NCI-H128 (cell line): ENCODE data around the gene PRKG1.

ENCODE experiments used
- DNase-seq: peaks from one replicate; lab custom pipeline; 2025; ENCODE audit not compliant: unreplicated experiment; lab: John Stamatoyannopoulos, UW

Gene PRKG1

DNA sequence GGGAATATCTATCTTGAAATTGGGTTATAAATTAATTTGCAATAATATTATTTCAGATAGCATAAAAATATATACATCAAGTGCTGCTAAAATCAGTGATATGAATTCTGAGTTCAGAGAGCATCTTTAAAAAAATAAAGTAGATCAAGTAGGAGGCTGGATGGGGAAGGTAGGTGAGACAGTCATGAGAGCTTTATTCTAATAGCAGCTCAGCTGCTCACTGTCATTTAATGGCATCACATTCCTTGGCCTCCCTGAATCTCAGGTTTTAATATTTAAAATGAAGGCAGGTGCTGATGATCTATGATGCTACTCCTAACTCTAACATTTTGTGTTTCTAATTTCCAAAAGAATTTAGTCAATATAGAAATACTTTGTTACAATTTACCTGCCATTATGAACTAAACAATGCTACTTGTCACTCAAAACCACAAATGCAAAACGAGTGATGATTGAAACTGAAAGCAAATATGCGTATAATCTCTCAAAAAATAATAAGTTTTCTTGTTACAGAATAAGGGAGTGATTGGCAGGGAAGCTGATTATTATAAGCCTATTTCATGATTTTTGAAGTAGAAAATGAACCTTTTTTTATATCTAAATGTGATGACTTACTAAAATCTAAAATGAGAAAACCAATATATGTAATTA, 772.7 kb downstream of the PRKG1 start:
- no peak for DNase-seq

DNA sequence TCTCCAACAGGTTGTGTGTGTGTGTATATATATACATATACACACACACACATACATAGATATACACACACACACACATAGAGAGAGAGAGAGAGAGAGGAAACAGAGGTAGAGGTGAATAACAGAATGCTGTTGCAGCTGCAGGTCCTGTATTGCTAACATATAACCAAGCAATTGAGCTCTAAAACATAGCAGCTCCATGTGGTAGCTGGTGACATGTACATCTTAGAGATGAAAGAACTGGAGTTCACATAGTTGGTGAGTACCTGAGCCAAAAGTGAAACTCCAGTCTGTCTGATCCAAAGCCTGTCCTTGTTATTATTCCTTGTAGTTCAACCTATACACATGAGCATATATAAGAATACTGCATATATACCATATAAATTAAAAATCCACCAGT, 778.0 kb downstream of the PRKG1 start:
- no peak for DNase-seq

DNA sequence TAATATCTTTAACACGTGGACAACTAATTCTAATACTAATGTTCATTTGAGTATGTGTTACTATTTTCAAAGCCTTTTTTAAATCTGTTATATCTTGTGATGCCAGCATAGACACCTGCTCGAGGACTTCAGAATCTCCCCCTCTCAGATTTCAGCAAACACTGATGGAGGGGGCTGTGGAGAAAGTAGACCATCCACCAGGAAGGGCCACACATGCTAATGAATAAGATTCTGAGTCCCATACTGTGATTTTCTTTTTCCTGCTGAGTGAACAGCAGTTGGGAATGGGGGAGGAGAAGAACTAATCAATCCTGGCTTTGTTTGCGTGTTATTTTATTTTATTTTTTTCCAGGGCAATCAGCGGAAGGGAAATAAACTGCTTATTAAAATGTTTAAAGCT, 783.0 kb downstream of the PRKG1 start:
- DNase-seq = no peak

DNA sequence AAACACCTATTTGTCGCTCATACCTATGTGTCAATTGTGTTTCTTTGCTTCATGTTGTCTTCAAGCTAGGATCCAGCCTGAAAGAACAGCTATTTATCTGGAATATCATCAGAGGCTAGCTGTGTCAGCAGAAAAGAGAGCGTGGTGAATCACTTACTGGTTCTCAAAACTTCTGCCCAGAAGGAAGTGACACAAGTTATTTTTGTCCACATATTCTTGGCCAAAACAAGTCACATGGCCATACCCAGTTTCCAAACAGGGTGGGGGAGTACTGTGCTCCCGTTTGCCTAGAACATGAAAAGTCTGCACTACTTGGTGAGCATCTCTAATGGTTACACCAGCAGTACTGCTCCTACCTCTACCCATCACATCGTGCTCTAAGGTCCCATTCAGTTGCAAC, 786.0 kb downstream of the PRKG1 start:
- DNase-seq = no peak

DNA sequence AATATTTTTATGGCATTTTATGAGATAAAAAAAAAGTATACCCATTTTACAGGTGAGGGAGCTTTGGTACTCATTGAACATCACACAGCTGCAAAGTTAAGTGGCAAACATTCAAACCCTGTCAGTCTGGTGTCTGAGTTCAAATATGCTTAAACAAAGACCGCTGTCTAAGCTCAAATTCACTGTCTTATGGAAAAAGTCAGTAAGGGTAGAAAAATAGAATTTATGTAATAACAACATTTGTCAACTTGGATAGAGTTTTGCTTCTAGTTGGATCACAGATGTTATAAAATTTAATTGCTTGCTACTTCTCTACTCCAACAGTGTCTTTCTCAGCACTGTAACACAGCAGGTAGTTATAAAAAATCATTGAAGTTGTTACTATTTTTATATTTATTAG, 786.8 kb downstream of the PRKG1 start:
- DNase-seq = no peak

DNA sequence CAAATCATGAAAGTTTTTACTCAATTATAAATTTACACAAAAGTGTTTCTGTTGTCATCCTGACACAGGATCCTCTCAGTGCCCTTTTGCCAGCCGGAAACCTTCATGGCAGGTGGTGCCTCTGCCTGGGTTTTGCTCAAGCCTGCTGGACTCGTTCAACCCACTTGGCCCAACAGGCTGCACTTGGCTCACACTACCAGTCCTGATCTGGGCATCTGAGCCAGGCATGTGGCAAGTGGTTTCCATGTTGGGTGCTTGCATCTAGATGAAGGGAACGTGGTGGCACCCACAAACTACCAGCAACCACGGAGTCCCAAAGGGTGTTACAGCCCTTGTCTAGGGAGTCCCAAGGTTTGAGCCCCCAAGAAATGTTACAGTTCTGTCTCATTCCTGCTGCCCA, 787.4 kb downstream of the PRKG1 start:
- DNase-seq = no peak

DNA sequence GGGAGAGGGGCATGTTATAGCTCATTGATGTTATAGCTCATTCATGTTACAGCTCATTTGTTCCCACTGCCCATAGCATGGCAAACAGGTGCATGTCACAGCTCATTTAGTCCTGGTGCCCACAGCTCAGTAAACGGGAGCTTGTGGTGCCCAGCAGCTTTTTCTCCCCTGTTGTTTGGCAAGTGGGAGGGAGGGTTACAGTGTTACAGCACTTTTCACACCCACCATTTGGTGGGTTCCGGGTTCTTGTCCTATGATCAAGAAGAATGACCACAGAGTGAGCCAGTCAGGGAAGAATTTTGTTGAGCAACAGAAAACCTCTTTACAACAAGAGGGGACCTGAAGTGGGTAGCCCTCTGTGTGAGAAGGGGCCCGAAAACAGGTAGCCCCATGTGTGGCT, 787.9 kb downstream of the PRKG1 start:
- DNase-seq = no peak

DNA sequence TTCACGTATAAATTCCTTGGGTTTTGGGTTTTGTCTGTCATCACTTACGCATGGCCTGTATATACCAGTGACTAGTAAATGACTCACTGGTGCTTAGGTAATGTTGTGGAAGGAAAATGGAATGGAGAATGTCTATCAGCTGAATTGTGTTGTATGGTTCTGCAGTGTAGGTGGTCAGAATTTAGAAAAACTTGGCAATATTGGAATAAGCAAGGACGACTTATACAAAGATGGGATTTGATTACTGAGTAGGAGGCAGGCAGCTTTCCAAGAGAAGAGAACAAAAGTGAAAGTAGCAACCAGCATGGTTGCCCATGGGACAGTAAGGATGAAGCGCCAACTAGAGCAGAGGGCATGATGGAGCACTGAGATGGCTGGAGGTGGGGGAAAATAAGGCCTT, 793.7 kb downstream of the PRKG1 start:
- DNase-seq = no peak

DNA sequence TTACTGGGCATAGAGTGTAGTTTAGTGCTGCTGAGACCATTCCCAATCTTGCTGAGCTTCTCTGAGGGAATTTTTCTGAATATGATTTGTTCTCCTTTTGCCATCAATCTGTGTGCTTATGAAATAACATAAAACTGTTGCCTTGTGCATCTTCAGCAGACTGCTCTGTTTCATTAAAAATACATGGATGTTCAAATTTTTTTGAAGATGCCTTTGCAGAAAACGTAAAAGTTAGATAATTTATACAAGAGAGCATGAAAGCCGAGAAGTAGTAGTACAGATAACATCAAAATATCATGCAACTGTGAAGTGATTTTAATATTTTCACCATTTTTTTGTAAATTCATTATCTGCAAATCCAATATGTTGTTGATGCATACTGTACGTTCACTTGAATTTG, 799.8 kb downstream of the PRKG1 start:
- DNase-seq = no peak

DNA sequence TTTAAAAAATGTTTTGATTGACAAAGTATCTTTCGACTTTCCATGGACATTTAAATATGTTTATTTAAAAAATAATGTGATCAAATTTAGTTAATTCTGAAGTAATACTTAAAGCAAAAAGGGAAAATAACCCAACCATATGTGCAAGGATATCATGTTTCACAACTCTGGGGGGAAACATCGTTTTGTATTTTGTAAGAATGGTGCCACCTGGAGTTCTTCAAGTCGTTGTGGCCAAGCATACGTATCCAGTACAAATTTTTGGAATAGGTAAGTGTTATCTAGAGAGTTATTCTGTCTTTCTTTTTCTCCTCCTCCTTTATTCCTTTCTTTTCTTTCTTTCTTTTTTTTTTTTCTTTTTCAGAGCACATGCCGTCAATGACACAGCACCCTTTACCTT, 801.3 kb downstream of the PRKG1 start:
- no peak for DNase-seq

DNA sequence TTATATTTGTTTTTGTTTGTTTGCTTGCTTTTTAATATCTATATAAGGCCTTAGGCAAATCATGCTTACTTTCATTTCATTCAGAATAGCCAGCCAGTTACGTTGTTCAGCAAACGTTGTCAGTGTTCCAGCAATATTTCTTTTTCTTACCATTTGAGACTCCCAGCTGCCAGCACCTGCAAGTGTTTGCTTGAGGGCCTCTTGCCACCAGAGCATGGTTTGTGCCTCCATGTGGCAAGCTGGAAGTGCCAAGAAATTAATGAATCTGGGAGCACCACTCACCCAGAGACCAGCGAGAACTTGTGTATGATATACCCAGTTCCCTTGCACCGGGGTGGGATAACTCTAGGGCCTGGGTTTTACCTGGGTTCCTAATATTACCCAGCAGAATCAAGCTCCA, 802.2 kb downstream of the PRKG1 start:
- DNase-seq = no peak

DNA sequence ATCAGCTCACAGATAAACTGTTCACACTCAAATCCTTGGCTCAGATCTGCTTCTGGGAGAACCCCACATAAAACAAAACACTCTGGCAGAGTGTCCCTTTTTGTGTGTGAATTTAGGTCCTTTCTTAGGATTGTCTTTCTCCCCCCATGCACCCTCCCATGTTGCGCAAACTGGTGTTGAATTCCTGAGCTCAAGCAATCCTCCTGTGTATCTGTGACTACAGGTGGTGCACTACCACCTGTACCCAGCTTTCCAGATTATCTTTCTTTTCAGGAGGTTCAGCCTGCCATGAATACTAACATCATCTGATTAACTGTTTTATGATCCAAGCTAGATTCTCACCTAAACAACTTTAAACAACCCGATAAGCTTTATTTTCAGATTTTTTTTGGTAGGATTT, 802.7 kb downstream of the PRKG1 start:
- DNase-seq = no peak

DNA sequence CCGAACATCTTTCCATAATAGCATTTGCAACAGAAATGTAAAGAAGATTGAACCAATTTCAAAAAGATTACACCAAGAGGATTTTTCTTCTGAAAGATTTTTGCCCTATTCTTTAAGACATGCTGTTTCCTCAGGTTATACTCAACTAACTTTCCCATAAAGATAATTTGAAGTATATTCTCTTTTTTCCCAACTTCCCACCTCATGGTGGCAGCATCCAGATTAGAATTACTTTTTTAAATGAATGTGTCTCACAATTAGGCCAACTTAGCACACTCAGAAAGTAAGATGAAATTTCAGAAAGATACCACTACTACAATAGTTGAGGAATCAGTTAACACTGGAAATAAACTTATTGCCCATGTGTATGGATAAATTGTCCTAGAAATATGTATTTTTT, 803.3 kb downstream of the PRKG1 start:
- DNase-seq = no peak

DNA sequence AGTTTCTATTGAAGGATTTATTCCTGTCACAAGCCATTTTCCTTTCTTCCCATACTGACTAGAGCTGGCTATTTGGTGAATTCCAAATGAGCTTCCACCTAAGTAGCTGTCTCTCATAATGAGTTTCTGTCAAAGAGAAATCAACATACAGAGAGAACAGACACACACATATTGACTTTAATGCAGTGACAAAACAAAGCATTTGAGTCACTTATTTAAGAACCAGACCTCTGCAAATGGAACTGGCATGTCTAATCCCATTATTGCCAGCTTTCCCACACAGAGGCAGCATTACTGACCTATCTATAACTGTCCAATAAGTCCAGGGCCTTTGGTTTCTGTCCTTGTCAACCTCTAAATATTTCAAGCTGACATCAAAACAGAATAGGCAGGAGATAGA, 804.4 kb downstream of the PRKG1 start:
- no peak for DNase-seq

DNA sequence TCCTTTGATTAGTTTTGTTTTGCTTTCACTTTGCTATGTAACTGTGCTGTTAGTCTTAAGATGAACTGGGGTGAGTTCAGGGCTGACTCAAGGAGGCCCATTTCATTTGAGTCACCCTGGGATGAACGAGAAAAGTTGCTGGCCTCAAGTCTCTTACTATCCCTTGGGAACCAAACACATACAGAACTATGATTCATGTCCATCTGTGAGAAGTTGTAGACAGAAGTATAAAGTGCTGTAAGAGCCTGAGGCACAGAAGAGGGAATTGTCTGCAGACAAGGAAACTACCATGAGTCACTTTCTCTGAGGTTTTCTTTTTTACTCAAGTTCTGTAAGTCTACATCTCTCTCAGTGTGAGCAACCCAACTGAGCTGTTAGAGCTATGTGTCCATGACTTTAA, 805.0 kb downstream of the PRKG1 start:
- DNase-seq = no peak

DNA sequence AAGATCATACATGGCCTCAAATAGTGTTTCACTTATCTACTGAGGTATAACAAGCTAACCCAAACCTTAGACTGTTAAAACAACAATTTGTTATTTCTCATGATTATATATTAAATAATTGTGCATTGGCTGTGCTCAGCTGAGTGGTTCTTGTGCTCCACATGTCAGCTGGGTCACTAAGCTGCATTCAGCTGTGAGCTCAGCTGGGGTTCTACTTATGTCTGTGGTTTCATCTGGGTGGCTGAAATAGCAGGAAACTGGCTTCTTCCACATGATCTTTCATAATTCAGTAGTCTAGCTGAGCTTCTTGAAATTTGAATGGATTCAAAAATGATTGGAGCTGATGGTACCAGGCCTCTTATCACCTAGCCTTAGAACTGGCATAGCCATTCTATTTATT, 806.9 kb downstream of the PRKG1 start:
- no peak for DNase-seq

DNA sequence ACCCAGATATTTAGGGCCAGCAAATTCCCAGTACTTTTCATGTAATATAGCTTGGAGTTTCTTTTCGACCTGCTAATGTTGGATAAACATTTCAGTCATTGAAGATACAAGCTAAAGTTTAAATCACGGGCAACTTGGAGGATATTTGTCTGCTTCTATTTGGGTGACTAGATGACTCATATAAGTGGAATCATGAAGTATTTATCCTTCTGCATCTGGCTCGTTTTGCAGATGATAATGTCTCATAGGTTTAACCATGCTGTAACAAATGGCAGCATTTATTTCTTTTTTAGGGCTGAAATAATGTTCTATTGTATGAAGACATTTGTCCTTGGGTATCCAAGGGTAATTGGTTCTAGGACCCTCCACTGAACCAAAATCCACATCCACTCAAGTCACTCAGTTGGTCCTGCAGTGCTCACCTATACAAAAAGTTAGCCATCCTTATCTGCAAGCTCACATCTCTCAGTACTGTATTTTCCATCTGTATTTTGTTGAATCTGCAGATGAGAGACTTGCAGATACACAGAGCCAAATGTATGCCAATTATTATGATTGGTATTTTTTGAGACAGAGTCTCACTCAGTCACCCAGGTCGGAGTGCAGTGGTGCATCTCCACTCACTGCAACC, 812.3 kb downstream of the PRKG1 start:
- no peak for DNase-seq

DNA sequence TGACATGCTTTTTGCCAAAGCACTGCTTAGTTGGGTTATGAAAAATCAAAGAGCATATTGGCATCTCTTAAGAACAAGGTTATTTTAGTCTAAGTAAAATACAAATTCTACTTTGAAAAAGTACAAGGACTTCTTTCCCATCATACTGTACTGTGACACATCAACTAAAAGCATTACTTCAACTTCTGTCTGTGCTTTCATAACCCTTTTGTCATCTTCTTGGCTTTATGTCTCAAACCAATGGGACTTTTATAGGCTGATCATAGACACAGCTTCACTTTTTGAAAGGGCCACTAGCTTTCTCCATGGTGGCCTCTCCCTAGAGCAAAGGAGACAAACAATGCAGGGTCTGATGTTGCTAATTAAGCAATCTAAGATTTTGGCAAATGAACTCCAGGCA, 814.0 kb downstream of the PRKG1 start:
- DNase-seq = no peak

DNA sequence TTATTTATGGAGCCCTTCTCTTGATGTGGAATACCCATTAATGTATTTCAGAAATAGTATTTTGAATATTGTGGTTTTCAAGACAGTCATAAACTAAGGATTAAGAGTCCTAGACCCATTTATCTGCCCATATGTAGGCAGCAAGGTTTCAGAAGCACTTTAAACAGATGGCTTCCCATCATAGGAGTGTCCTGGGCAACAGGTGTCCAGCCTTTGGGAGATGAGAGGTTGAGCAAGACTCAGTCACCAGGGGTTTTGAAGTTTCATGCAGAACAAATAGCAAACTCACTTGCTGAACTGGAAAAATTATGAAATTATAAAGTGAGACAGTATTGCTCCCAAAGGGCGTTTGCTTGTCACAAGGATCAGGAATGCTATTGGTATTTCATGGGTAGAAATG, 818.0 kb downstream of the PRKG1 start:
- no peak for DNase-seq

DNA sequence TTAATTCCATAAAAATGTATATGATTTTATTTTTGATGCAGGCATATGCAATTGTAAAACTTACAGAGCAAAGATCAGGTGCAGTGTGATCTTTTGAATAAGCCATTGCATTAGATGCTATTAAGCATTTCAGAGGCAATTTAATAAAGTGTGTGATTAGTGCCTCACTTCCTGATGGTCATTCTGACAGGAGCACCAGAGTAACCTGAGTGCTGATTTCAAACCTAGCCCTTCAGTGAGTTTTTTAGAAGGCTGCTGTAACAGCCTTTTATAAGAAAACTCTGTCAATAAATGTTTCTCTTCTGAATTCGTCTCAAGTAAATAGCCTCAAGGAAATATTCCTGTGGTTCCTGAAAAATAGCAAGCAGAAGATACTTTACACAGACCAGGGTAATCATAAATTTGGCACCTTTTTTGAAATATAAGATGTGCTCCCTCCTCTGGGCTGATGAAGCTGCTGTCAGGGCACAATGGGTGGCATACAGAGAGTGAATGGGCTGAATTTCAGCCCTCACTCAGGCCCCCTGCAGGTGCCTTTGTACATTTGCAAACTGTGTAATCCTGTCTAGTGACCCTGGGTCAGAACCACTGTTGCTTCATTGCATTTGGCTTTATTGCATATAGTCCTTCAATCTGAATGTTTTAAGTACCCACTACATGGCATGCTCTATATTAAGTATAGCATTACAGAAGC, 818.8 kb downstream of the PRKG1 start:
- DNase-seq = no peak

DNA sequence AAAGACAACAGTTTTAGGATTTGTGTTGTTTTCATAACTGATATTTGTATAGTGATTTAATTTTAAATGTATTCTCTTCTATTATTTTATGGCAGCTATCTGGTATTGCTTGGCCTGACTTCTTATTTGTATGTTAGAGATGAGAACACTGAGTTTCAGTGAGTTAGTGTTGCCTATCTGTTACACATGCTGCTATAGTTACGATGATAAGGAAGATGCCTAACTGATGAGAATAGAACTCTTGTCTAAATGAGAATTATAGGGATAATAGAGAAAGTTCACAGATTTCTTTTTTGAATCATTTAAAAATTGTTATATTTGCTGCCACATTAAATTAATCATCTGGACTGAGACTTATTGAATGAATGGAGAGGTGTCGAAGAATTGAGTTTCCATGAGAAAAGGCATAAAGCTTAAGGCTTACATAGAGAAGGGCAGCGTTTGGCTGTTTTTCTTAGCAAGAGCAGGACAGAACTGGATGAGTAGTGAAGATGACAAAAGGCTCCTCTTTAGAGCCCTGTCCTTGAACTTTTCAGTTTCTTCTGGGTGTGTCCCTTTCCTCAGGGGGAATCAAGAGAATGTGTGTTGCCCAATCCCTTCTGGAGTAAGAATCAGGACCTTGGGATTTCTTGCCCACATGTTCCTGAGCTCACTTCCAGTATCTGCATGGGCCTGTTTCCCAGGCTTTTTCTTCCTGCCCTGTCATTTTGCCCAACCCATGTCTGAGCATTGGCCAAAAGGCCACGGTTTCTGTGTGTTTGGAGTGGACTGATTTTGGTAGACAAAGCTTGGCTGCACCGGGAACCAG, 820.7 kb downstream of the PRKG1 start:
- DNase-seq = no peak

DNA sequence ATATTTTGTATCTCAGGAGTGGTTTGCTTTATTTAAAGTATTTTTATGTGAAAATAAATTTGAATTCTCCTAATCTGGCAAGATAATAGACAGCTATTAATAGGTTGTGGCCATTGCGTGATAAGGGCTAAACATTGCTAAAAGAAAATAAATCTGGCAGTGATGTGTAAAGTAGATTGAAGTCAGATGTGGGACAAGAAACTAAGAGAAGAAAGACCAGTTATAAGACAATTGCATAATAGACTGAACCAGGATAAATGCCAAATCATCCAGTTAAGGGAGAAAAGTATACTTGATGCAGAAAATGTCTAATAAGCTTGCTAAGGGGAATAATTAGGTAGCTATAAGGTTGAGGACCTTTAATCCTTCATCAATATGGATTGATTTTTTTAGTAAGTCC, 822.6 kb downstream of the PRKG1 start:
- no peak for DNase-seq
